ENCODE measurements around the gene KAZN. TPM values are rescaled to one million over a fixed set of nuclear protein-coding genes. Genes with fewer than 3 reads are reported as not detected.

Gene KAZN
- polyA plus RNA-seq, 1 of the 3 experiments (the other 2 are of a cell fraction) = 6.8 TPM

GRCh38 chr1:14989931-14990728 is 391.6 kb downstream of the KAZN start:
- no peak overlapping the region for H3K9ac ChIP-seq
- CTCF ChIA-PET = interaction anchor here (2.3 kb wide), 1 partner anchor 37 kb away, joined by 13 read pairs; no protein-coding TSS in a partner anchor
- peaks cover 0 to 10% of the 10 kb centered on the region in 2 experiments; a peak in 1 of 4 replicates for H3K4me1 ChIP-seq (ENCODE audit: control insufficient read depth in 1 of 2, insufficient read depth in 2 of 2, low read depth in 1 of 2, low read length in 1 of 2)
- H3K9me2 ChIP-seq = no peaks in the 10 kb centered on the region
- POLR2A ChIA-PET = no interaction called here
- H3K79me2 ChIP-seq (ENCODE audit: insufficient read depth) = peaks cover 50% of the 10 kb centered on the region; the same call in 1 of the 2 replicates
- H3K27me3 ChIP-seq (ENCODE audit: insufficient read depth) = no peaks in the 10 kb centered on the region
- H3K36me3 ChIP-seq (replicated peaks in 1 of 2; ENCODE audit: control insufficient read depth in 1 of 2, insufficient read depth in 2 of 2, low read length in 1 of 2) = no peaks in the 10 kb centered on the region
- H3K27ac ChIP-seq (ENCODE audit: low read depth in 2 of 2, low read length in 1 of 2) = no peak overlapping the region
- no peak overlapping the region for H3K4me2 ChIP-seq
- TF ChIP-seq RFX5 (IDR thresholded peaks at IDR 0.05; ENCODE audit: low read length) = no peak
- TF ChIP-seq USF2 (IDR thresholded peaks at IDR 0.05; ENCODE audit: borderline replicate concordance, low read depth, low read length) = no peak
- no peak for TF ChIP-seq ZBTB33 (IDR thresholded peaks at IDR 0.05; ENCODE audit: borderline replicate concordance, low read depth)
- no peak for TF ChIP-seq FOXM1 (IDR thresholded peaks at IDR 0.05; ENCODE audit: low read depth)
- no peak for TF ChIP-seq RCOR1 (IDR thresholded peaks at IDR 0.05; ENCODE audit: low read length)
- TF ChIP-seq CHD2 (IDR thresholded peaks at IDR 0.05; ENCODE audit: low read length, partially characterized antibody) = no peak
- TF ChIP-seq FOXJ3 (CRISPR knock-in tag; IDR thresholded peaks at IDR 0.05) = no peak
- TF ChIP-seq NRF1 (IDR thresholded peaks at IDR 0.05; ENCODE audit: low read depth, low read length) = no peak
- no peak for TF ChIP-seq TCF12 (IDR thresholded peaks at IDR 0.05)
- TF ChIP-seq JUND (IDR thresholded peaks at IDR 0.05) = no peak
- no peak for TF ChIP-seq GABPA (IDR thresholded peaks at IDR 0.05; ENCODE audit: low read depth)
- TF ChIP-seq RXRA (IDR thresholded peaks at IDR 0.05; ENCODE audit: borderline replicate concordance, low read depth) = no peak
- no peak for TF ChIP-seq TAF1 (IDR thresholded peaks at IDR 0.05; ENCODE audit: borderline replicate concordance, low read depth, low read length)
- TF ChIP-seq MXI1 (IDR thresholded peaks at IDR 0.05; ENCODE audit: low read depth, low read length) = no peak
- no peak for TF ChIP-seq REST (IDR thresholded peaks at IDR 0.05; ENCODE audit: low read depth, low read length)
- TF ChIP-seq YY1 (IDR thresholded peaks at IDR 0.05; ENCODE audit: low read depth) = no peak
- no peak for TF ChIP-seq PBX3 (IDR thresholded peaks at IDR 0.05)
- TF ChIP-seq USF1 (IDR thresholded peaks at IDR 0.05; ENCODE audit: borderline replicate concordance, low read depth) = no peak
- no peak for TF ChIP-seq MAX (IDR thresholded peaks at IDR 0.05; ENCODE audit: low read depth)
- no peak for TF ChIP-seq MEF2A (IDR thresholded peaks at IDR 0.05; ENCODE audit: borderline replicate concordance, low read depth)
- H3K9me3 ChIP-seq = no peaks in the 10 kb centered on the region
- H4K20me1 ChIP-seq (ENCODE audit: insufficient read depth) = no peaks in the 10 kb centered on the region
- no peak overlapping the region for H2AFZ ChIP-seq (ENCODE audit: low read depth)
- 86% methylated on average over 11 of the region's 12 CpGs for WGBS (ENCODE audit: low lambda C conversion rate)
- no peak overlapping the region for H3K4me3 ChIP-seq (ENCODE audit: low read depth in 2 of 2, low read length in 1 of 2)
- no peak for DNase-seq
- no peaks in the 10 kb centered on the region for H3F3A ChIP-seq (replicated peaks; ENCODE audit: insufficient read depth)
